ENCODE measurements around the gene PCBD1.

DNA sequence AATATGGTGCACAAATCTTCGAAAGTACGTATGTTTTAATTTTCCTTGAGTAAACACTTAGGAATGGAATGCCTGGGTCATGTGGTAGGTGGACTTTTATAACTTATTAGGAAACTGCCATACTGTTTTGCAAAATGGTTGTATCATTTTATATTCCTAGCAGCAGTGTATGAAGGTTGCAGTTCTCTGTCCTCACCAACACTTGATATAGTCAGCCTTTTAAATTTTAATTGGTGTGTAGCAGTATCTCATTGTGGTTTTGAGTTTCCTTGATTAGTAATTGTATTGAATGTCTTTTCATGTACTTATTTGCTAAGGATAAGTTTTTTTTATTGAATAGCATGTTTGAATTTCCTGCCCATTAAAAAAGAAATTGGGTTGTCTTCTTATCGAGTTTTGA, 926 bp upstream of the PCBD1 start:
- TF ChIP-seq EZH2 (IDR thresholded peaks at IDR 0.05; ENCODE audit: borderline replicate concordance, insufficient read depth, low read depth, low read length, poor library complexity, severe bottlenecking), result no peak
- TF ChIP-seq, protein P1, sequence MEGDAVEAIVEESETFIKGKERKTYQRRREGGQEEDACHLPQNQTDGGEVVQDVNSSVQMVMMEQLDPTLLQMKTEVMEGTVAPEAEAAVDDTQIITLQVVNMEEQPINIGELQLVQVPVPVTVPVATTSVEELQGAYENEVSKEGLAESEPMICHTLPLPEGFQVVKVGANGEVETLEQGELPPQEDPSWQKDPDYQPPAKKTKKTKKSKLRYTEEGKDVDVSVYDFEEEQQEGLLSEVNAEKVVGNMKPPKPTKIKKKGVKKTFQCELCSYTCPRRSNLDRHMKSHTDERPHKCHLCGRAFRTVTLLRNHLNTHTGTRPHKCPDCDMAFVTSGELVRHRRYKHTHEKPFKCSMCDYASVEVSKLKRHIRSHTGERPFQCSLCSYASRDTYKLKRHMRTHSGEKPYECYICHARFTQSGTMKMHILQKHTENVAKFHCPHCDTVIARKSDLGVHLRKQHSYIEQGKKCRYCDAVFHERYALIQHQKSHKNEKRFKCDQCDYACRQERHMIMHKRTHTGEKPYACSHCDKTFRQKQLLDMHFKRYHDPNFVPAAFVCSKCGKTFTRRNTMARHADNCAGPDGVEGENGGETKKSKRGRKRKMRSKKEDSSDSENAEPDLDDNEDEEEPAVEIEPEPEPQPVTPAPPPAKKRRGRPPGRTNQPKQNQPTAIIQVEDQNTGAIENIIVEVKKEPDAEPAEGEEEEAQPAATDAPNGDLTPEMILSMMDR (IDR thresholded peaks at IDR 0.05), result no peak
